Caco-2 (cell line): ENCODE measurements around the gene EIF4G1. TPM values are rescaled to one million over a fixed set of nuclear protein-coding genes. Genes with fewer than 3 reads are reported as not detected.

Experiments
- BruUV-seq: library from RNA; stranded (reverse); fragments of 400-500 nt; replicated peaks from 2 replicates; lab custom pipeline; 2021; lab: Mats Ljungman, UMichigan
- CTCF ChIA-PET: fragments of 300-600 bp; sonication (Branson Sonifier 250); formaldehyde crosslinking; loops from one replicate; lab custom pipeline; 2022; ENCODE audit warnings: antibody characterized with exemption; lab: Charles Lee
- POLR2A ChIA-PET: fragments of 300-600 bp; sonication (Branson Sonifier 250); formaldehyde crosslinking; loops from one replicate; lab custom pipeline; 2022; ENCODE audit warnings: antibody characterized with exemption; lab: Charles Lee
- DNase-seq, 2 experiments: peaks; one replicate each; pipeline versions ENCODE4 v3.0.0 to v3.0.0-alpha.2; 2020 to 2022
- H3K27me3 ChIP-seq: replicated peaks from 2 replicates; pipeline ENCODE4 v1.6.0; 2011; ENCODE audit warnings: low read length; ENCODE audit not compliant: control insufficient read depth, insufficient read depth
- H3K36me3 ChIP-seq: 2 replicates; pipeline ENCODE4 v1.5.1; 2011; ENCODE audit warnings: low read length; ENCODE audit not compliant: control insufficient read depth, insufficient read depth
- H3K4me1 ChIP-seq: fragments of 250-450 bp; sonication (Bioruptor Pico); 2 replicates; pipeline ENCODE4 v1.5.1; 2020; ENCODE audit warnings: mild to moderate bottlenecking
- H3K4me3 ChIP-seq: 2 replicates; pipeline ENCODE4 v1.5.1; 2011; ENCODE audit warnings: low read depth, mild to moderate bottlenecking, control low read depth, low read length
- H3K9me3 ChIP-seq: fragments of 250-450 bp; sonication (Bioruptor Pico); 2 replicates; pipeline ENCODE4 v1.5.1; 2020; ENCODE audit warnings: mild to moderate bottlenecking, moderate library complexity
- H3K27ac Mint-ChIP-seq: one replicate; pipeline ENCODE4 v1.8.0; 2022; ENCODE audit warnings: mixed read lengths; ENCODE audit not compliant: unreplicated experiment
- H3K27me3 Mint-ChIP-seq: one replicate; pipeline ENCODE4 v1.8.0; 2022; ENCODE audit warnings: mixed read lengths; ENCODE audit not compliant: insufficient read depth, unreplicated experiment
- H3K36me3 Mint-ChIP-seq: one replicate; pipeline ENCODE4 v1.8.0; 2022; ENCODE audit warnings: mild to moderate bottlenecking, mixed read lengths; ENCODE audit not compliant: insufficient read depth, unreplicated experiment
- H3K4me1 Mint-ChIP-seq: one replicate; pipeline ENCODE4 v1.8.0; 2022; ENCODE audit warnings: low read depth, mixed read lengths; ENCODE audit not compliant: unreplicated experiment
- H3K4me3 Mint-ChIP-seq: one replicate; pipeline ENCODE4 v1.8.0; 2022; ENCODE audit warnings: mild to moderate bottlenecking, moderate library complexity, mixed read lengths; ENCODE audit not compliant: unreplicated experiment
- H3K9me3 Mint-ChIP-seq: one replicate; pipeline ENCODE4 v1.8.0; 2022; ENCODE audit warnings: mixed read lengths; ENCODE audit not compliant: unreplicated experiment
- CTCF ChIP-seq, 2 experiments: fragments of 200-600 bp in 1 of 2; IDR thresholded peaks; 1 replicate in 1 of 2; 2 replicates in 1 of 2; pipeline versions ENCODE4 v1.5.1 to v1.8.0; 2011 to 2022; ENCODE audit warnings: antibody characterized with exemption in 1 of 2, control low read depth in 1 of 2, inconsistent platforms in 1 of 2, low read depth in 1 of 2, low read length in 1 of 2, mild to moderate bottlenecking in 1 of 2, moderate library complexity in 1 of 2; ENCODE audit not compliant: insufficient read depth in 1 of 2, severe bottlenecking in 1 of 2, unreplicated experiment in 1 of 2
- intact Hi-C: fragments of 100-400 bp; cut with micrococcal nuclease; formaldehyde crosslinking; loops from one replicate; pipeline ENCODE4 v1.10.0; 2022; ENCODE audit not compliant: unreplicated experiment
- total RNA-seq: library from RNA; stranded (reverse); gene quantifications from 2 replicates; pipeline ENCODE4 v1.2.3, GENCODE V29; 2022

Gene EIF4G1
- total RNA-seq, 1 experiment from 2014 or later: 423 TPM

- Histone ChIP-seq H3K36me3 (peaks cover 1% of the 10 kb centered on the region; the same call in 1 of the 2 replicates), H3K9me3 (no peaks in the 10 kb centered on the region), H3K4me1 (peaks cover 15% of the 10 kb centered on the region), H3K27me3 (no peaks in the 10 kb centered on the region; the same call in 1 of the 2 replicates), H3K4me3 (no peak overlapping the region)
- no peaks in the 10 kb centered on the region for H3K36me3 Mint-ChIP-seq
- H3K4me1 Mint-ChIP-seq: peaks cover 11% of the 10 kb centered on the region
- intact Hi-C loops: no loop called here
- no peak overlapping the region for H3K4me3 Mint-ChIP-seq
- DNase-seq: no peak
- H3K9me3 Mint-ChIP-seq: no peaks in the 10 kb centered on the region
- no TSS peak for BruUV-seq
- H3K27ac Mint-ChIP-seq: no peak overlapping the region
- TF ChIP-seq CTCF (IDR thresholded peaks at IDR 0.05; ENCODE audit: insufficient read depth in 1 of 2, low read depth in 1 of 2, low read length in 1 of 2, severe bottlenecking in 1 of 2, unreplicated experiment in 1 of 2): no peak
- H3K27me3 Mint-ChIP-seq: no peaks in the 10 kb centered on the region
- POLR2A ChIA-PET: no interaction called here
- CTCF ChIA-PET: interaction anchor here (0.6 to 2.3 kb wide), 2 partner anchors 12 to 18 kb away, joined by 4 to 8 read pairs; no protein-coding TSS in a partner anchor
Measured at GRCh38 chr3:184383033-184383740, 68.8 kb downstream of the EIF4G1 start.

GRCh38 chr3:184384342-184384741 lies 69.9 kb downstream of the EIF4G1 start:
- H3K36me3 Mint-ChIP-seq: no peaks in the 10 kb centered on the region
- Histone ChIP-seq H3K4me3 (no peak overlapping the region), H3K27me3 (no peaks in the 10 kb centered on the region; the same call in 1 of the 2 replicates), H3K36me3 (peaks cover 1% of the 10 kb centered on the region; the same call in 1 of the 2 replicates), H3K4me1 (peaks cover 5% of the 10 kb centered on the region), H3K9me3 (no peaks in the 10 kb centered on the region)
- H3K27ac Mint-ChIP-seq: no peak overlapping the region
- H3K4me3 Mint-ChIP-seq: no peak overlapping the region
- H3K27me3 Mint-ChIP-seq: no peaks in the 10 kb centered on the region
- POLR2A ChIA-PET: no interaction called here
- CTCF ChIA-PET: interaction anchor here (2.3 kb wide), 1 partner anchor 13 kb away, joined by 8 read pairs; no protein-coding TSS in a partner anchor
- BruUV-seq: no TSS peak
- peaks cover 1% of the 10 kb centered on the region for H3K4me1 Mint-ChIP-seq
- DNase-seq: no peak
- TF ChIP-seq CTCF (IDR thresholded peaks at IDR 0.05; ENCODE audit: insufficient read depth in 1 of 2, low read depth in 1 of 2, low read length in 1 of 2, severe bottlenecking in 1 of 2, unreplicated experiment in 1 of 2): no peak
- no peaks in the 10 kb centered on the region for H3K9me3 Mint-ChIP-seq
- intact Hi-C loops: no loop called here

Other genes starting within 250 kb of the EIF4G1 start
- not detected in 2 replicates for gene HTR3E, start 217.5 kb upstream of the EIF4G1 start, total RNA-seq
- 43.8 and 52.9 TPM in 2 replicates for gene EIF2B5, start 179.2 kb upstream of the EIF4G1 start, total RNA-seq
- gene DVL3, start 159.2 kb upstream of the EIF4G1 start, total RNA-seq: 83.9 and 86.7 TPM in 2 replicates
- gene AP2M1, start 139.8 kb upstream of the EIF4G1 start, total RNA-seq: 202 and 214 TPM in 2 replicates
- gene ABCF3, start 128.4 kb upstream of the EIF4G1 start, total RNA-seq: 68.8 and 69.8 TPM in 2 replicates
- gene VWA5B2, start 85.0 kb upstream of the EIF4G1 start, total RNA-seq: 0.79 and 1.6 TPM in 2 replicates
- gene ALG3, start 65.6 kb upstream of the EIF4G1 start, total RNA-seq: 73.4 and 74.9 TPM in 2 replicates
- 12.1 and 13.1 TPM in 2 replicates for gene EEF1AKMT4, start 64.9 kb upstream of the EIF4G1 start, total RNA-seq
- gene CAMK2N2, start 53.1 kb upstream of the EIF4G1 start, total RNA-seq: 0.46 and 0.66 TPM in 2 replicates
- gene ECE2, start 38.6 kb upstream of the EIF4G1 start, total RNA-seq: not detected in 2 replicates
- 285 and 294 TPM in 2 replicates for gene PSMD2, start 15.4 kb upstream of the EIF4G1 start, total RNA-seq
- gene FAM131A, start 23.0 kb downstream of the EIF4G1 start, total RNA-seq: 6.1 and 6.7 TPM in 2 replicates
- 23.0 and 28.6 TPM in 2 replicates for gene CLCN2, start 47.0 kb downstream of the EIF4G1 start, total RNA-seq
- gene POLR2H, start 47.1 kb downstream of the EIF4G1 start, total RNA-seq: 96.4 and 101 TPM in 2 replicates
- gene THPO, start 63.6 kb downstream of the EIF4G1 start, total RNA-seq: 1.4 and 1.6 TPM in 2 replicates
- gene CHRD, start 65.4 kb downstream of the EIF4G1 start, total RNA-seq: 5.5 and 6.4 TPM in 2 replicates
- gene EPHB3, start 247.2 kb downstream of the EIF4G1 start, total RNA-seq: 5.6 and 6.9 TPM in 2 replicates